ENCODE measurements around the gene IL17RE. TPM values are rescaled to one million over a fixed set of nuclear protein-coding genes. Genes with fewer than 3 reads are reported as not detected.

The IL17RE gene
- total RNA-seq, 1 experiment from 2014 or later = 77.3 TPM

DNA sequence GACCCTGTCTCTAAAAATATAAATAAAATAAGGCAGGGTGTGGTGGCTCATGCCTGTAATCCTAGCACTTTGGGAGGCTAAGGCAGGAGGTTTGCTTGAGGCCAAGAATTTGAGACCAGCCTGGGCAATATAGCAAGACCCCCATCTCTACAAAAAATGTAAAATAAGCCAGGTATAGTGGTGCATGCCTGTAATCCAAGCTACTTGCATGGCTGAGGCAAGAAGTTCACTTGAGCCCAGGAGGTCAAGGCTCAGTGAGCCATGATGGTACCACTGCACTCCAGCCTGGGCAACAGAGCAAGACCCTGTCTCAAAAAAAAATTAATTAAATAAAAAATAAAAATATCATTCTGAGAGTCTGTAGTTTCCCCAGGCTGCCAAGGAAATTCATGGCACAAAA, 16.3 kb upstream of the IL17RE start:
- Histone ChIP-seq H3K9me3 (no peaks in the 10 kb centered on the region), H3K4me3 (ENCODE audit: low read depth, low read length) (no peak overlapping the region), H3K36me3 (ENCODE audit: control insufficient read depth, insufficient read depth, low read length) (no peaks in the 10 kb centered on the region), H3K4me1 (peaks cover 17% of the 10 kb centered on the region), H3K27me3 (replicated peaks; ENCODE audit: control insufficient read depth, insufficient read depth, low read length) (no peaks in the 10 kb centered on the region)
- Mint-ChIP-seq H3K27me3 (ENCODE audit: insufficient read depth, unreplicated experiment) (no peaks in the 10 kb centered on the region), H3K4me1 (ENCODE audit: low read depth, unreplicated experiment) (peaks cover 15% of the 10 kb centered on the region), H3K36me3 (ENCODE audit: insufficient read depth, unreplicated experiment) (peaks cover 11% of the 10 kb centered on the region), H3K9me3 (ENCODE audit: unreplicated experiment) (no peaks in the 10 kb centered on the region), H3K4me3 (ENCODE audit: unreplicated experiment) (no peak overlapping the region), H3K27ac (ENCODE audit: unreplicated experiment) (no peak overlapping the region)
- TF ChIP-seq, protein P1, sequence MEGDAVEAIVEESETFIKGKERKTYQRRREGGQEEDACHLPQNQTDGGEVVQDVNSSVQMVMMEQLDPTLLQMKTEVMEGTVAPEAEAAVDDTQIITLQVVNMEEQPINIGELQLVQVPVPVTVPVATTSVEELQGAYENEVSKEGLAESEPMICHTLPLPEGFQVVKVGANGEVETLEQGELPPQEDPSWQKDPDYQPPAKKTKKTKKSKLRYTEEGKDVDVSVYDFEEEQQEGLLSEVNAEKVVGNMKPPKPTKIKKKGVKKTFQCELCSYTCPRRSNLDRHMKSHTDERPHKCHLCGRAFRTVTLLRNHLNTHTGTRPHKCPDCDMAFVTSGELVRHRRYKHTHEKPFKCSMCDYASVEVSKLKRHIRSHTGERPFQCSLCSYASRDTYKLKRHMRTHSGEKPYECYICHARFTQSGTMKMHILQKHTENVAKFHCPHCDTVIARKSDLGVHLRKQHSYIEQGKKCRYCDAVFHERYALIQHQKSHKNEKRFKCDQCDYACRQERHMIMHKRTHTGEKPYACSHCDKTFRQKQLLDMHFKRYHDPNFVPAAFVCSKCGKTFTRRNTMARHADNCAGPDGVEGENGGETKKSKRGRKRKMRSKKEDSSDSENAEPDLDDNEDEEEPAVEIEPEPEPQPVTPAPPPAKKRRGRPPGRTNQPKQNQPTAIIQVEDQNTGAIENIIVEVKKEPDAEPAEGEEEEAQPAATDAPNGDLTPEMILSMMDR (IDR thresholded peaks at IDR 0.05; ENCODE audit: insufficient read depth in 1 of 2, low read depth in 1 of 2, low read length in 1 of 2, severe bottlenecking in 1 of 2, unreplicated experiment in 1 of 2) = no peak
- ChIA-PET CTCF (no interaction called here), POLR2A (interaction anchor here (0.5 kb wide), 1 partner anchor 46 kb away, joined by 4 read pairs; no protein-coding TSS in a partner anchor)
- intact Hi-C loops (cut with micrococcal nuclease; ENCODE audit: unreplicated experiment) = no loop called here
- no peak for DNase-seq
- BruUV-seq (replicated peaks) = no TSS peak

DNA sequence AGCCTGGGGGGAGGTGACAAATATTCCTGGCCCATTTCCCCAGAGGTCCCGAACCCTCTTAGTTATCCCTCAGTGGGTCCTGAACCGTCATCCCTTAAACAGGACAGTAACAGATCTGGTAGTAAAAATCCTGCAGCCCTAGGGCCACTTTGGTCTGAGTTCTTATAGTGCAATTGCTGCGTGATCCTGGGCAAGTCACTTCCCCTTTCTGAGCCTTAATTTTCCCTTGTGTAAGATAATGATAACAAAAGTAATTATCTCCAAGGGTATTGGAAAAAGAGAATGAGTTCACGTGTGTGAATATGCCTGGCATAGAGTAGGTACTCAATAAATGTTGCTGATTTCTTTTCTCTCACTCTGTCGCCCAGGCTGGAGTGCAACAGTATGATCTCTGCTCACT, 15.2 kb upstream of the IL17RE start:
- Histone ChIP-seq H3K4me1 (peaks cover 17% of the 10 kb centered on the region), H3K4me3 (ENCODE audit: low read depth, low read length) (no peak overlapping the region), H3K36me3 (ENCODE audit: control insufficient read depth, insufficient read depth, low read length) (peaks cover 3% of the 10 kb centered on the region; the same call in 1 of the 2 replicates), H3K27me3 (replicated peaks; ENCODE audit: control insufficient read depth, insufficient read depth, low read length) (no peaks in the 10 kb centered on the region), H3K9me3 (no peaks in the 10 kb centered on the region)
- H3K36me3 Mint-ChIP-seq (ENCODE audit: insufficient read depth, unreplicated experiment) = peaks cover 16% of the 10 kb centered on the region
- no peaks in the 10 kb centered on the region for H3K27me3 Mint-ChIP-seq (ENCODE audit: insufficient read depth, unreplicated experiment)
- no peak for DNase-seq
- TF ChIP-seq, protein P1 (IDR thresholded peaks at IDR 0.05; ENCODE audit: insufficient read depth in 1 of 2, low read depth in 1 of 2, low read length in 1 of 2, severe bottlenecking in 1 of 2, unreplicated experiment in 1 of 2) = no peak
- H3K4me3 Mint-ChIP-seq (ENCODE audit: unreplicated experiment) = no peak overlapping the region
- no TSS peak for BruUV-seq (replicated peaks)
- H3K27ac Mint-ChIP-seq (ENCODE audit: unreplicated experiment) = no peak overlapping the region
- peaks cover 18% of the 10 kb centered on the region for H3K4me1 Mint-ChIP-seq (ENCODE audit: low read depth, unreplicated experiment)
- no peaks in the 10 kb centered on the region for H3K9me3 Mint-ChIP-seq (ENCODE audit: unreplicated experiment)
- ChIA-PET CTCF (no interaction called here), POLR2A (no interaction called here)
- intact Hi-C loops (cut with micrococcal nuclease; ENCODE audit: unreplicated experiment) = no loop called here

DNA sequence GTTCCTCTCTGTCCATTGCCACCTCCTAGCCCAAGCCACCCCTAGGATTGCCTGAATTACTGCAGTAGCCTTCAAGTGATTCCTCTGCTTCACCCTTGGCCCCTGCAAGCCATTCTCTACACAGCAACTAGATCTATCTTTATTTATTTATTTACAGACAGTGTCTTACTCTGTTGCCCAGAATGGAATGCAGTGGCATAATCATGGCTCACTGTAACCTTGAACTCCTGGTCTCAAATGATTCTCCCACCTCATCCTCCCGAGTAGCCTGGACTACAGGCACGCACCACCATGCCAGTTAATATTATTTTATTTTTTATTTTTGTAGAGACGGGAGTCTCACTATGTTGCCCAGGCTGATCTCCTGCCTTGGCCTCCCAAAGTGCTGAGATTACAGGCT, 14.1 kb upstream of the IL17RE start:
- intact Hi-C loops (cut with micrococcal nuclease; ENCODE audit: unreplicated experiment) = no loop called here
- H3K27me3 ChIP-seq (replicated peaks; ENCODE audit: control insufficient read depth, insufficient read depth, low read length) = no peaks in the 10 kb centered on the region
- H3K4me1 ChIP-seq = peaks cover 17% of the 10 kb centered on the region
- H3K27ac Mint-ChIP-seq (ENCODE audit: unreplicated experiment) = no peak overlapping the region
- no peak for DNase-seq
- no peak overlapping the region for H3K4me3 ChIP-seq (ENCODE audit: low read depth, low read length)
- BruUV-seq (replicated peaks) = no TSS peak
- H3K9me3 ChIP-seq = no peaks in the 10 kb centered on the region
- ChIA-PET CTCF (no interaction called here), POLR2A (no interaction called here)
- H3K4me3 Mint-ChIP-seq (ENCODE audit: unreplicated experiment) = no peak overlapping the region
- H3K4me1 Mint-ChIP-seq (ENCODE audit: low read depth, unreplicated experiment) = peaks cover 26% of the 10 kb centered on the region
- no peaks in the 10 kb centered on the region for H3K9me3 Mint-ChIP-seq (ENCODE audit: unreplicated experiment)
- TF ChIP-seq, protein P1 (IDR thresholded peaks at IDR 0.05; ENCODE audit: insufficient read depth in 1 of 2, low read depth in 1 of 2, low read length in 1 of 2, severe bottlenecking in 1 of 2, unreplicated experiment in 1 of 2) = no peak
- H3K36me3 Mint-ChIP-seq (ENCODE audit: insufficient read depth, unreplicated experiment) = peaks cover 27% of the 10 kb centered on the region
- no peaks in the 10 kb centered on the region for H3K27me3 Mint-ChIP-seq (ENCODE audit: insufficient read depth, unreplicated experiment)
- peaks cover 3% of the 10 kb centered on the region; the same call in 1 of the 2 replicates for H3K36me3 ChIP-seq (ENCODE audit: control insufficient read depth, insufficient read depth, low read length)
